Coronary artery (tissue), 2 donors: Measurements from ENCODE around the gene ADCY1.

Experiments used
- DNase-seq: peaks from one replicate; pipeline ENCODE4 v3.0.0-alpha.2; 2017; ENCODE audit warnings: low spot score
- H3K27ac ChIP-seq, 2 donors: fragments of 200-600 bp; sonication (generic); one replicate each; pipeline ENCODE4 v1.5.1; 2016 to 2019
- H3K4me3 ChIP-seq: fragments of 200-600 bp; sonication (generic); 2 replicates; pipeline ENCODE4 v1.5.1; 2016; ENCODE audit warnings: mild to moderate bottlenecking, moderate library complexity
- TF ChIP-seq, protein P1 (sequence below): fragments of 200-600 bp; sonication (generic); IDR thresholded peaks from one replicate; pipeline ENCODE4 v1.5.1; 2019; ENCODE audit warnings: antibody characterized with exemption

ADCY1 gene

DNA sequence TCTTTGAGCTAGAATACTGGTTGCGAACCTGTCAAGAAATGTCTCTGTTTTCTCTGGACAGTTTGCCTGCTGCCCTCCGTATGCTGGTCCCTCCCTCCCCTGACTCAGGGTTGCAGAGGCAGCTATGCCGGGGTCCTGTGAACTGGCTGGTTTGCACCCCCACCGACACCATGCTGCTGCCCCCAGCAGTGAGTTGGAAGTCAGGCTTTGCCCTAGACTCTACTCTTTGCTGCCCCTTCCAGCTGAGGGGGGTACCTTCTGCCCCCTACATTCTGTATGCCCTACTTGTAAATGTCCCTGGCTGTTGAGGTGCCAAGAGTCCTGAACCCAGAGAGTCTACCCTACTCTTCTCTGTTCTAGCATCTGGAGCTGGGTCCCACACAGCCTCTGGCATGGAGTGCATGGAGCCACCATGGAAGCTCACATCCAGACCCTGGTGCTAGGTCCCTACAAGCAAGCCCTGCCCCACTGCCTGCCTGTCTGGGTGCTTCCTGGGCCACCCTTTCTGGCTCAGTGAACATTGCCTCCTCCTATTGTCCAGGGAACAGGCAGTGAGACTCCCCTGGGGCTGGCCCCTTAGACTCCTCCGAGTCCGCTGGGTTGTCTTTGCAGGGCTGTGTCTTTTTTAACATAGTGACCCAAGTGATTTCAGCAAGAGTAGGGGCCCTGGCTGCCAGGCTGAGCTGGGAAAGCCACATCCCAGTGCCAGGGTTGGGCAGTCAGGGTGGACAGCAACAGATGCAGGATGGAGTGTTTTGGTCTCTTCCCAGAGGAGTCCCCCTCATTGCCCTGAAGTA lies 138.9 kb downstream of the ADCY1 start:
- no peak for DNase-seq
- no peak overlapping the region for H3K4me3 ChIP-seq
- TF ChIP-seq, protein P1, sequence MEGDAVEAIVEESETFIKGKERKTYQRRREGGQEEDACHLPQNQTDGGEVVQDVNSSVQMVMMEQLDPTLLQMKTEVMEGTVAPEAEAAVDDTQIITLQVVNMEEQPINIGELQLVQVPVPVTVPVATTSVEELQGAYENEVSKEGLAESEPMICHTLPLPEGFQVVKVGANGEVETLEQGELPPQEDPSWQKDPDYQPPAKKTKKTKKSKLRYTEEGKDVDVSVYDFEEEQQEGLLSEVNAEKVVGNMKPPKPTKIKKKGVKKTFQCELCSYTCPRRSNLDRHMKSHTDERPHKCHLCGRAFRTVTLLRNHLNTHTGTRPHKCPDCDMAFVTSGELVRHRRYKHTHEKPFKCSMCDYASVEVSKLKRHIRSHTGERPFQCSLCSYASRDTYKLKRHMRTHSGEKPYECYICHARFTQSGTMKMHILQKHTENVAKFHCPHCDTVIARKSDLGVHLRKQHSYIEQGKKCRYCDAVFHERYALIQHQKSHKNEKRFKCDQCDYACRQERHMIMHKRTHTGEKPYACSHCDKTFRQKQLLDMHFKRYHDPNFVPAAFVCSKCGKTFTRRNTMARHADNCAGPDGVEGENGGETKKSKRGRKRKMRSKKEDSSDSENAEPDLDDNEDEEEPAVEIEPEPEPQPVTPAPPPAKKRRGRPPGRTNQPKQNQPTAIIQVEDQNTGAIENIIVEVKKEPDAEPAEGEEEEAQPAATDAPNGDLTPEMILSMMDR = no peak
- no peak overlapping the region for H3K27ac ChIP-seq

DNA sequence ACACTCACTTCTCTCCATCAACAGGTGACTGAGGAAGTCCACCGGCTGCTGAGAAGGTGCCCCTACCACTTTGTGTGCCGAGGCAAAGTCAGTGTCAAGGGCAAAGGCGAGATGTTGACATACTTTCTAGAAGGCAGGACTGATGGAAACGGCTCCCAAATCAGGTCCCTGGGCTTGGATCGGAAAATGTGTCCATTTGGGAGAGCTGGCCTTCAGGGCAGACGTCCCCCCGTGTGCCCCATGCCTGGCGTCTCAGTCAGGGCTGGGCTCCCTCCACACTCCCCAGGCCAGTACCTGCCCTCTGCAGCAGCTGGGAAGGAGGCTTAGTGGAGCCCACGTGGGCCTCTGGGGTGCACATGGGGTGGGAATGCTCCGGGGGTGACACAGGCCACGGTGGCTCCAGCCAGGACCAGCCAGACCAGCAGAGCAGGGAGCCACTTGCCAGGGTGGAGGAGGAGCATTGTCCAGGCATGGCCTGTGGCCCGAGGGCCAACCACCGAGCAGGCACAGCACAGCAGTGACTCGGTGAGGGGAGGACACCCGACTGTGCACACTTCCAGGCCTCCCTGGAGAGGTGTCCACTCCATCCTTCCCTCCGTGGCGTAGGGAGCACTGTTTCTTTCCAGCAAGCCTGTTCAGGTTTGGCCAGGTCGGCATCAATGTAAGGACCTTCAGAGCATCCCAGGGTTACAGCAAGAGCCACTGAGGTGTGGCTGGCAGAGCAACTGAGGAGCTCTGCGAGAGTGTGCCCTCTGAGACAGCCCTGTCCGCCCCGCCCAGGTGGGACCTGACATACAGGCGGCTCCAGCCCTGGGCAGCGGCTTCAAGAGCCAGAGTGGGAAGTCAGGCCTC lies 139.7 kb downstream of the ADCY1 start:
- H3K27ac ChIP-seq = no peak overlapping the region
- TF ChIP-seq, protein P1 = no peak
- no peak overlapping the region for H3K4me3 ChIP-seq
- DNase-seq = peak; percentile 56

DNA sequence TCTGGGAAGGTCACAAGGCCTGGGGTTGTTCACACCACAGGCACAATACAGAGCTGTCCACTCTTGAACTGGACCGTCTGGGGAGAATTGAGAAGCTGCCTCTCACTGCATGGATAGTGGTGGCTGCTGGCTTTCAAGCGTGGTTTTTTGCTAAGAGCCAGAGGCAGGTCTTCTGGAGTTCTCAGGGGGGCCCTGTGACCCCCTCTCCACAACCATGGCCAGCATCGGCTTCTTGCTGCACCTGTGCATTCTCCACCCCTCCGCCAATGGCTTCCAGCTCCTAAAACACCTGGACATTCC lies 140.3 kb downstream of the ADCY1 start:
- Histone ChIP-seq H3K4me3 (no peak overlapping the region), H3K27ac (no peak overlapping the region)
- TF ChIP-seq, protein P1 = no peak
- DNase-seq = no peak

DNA sequence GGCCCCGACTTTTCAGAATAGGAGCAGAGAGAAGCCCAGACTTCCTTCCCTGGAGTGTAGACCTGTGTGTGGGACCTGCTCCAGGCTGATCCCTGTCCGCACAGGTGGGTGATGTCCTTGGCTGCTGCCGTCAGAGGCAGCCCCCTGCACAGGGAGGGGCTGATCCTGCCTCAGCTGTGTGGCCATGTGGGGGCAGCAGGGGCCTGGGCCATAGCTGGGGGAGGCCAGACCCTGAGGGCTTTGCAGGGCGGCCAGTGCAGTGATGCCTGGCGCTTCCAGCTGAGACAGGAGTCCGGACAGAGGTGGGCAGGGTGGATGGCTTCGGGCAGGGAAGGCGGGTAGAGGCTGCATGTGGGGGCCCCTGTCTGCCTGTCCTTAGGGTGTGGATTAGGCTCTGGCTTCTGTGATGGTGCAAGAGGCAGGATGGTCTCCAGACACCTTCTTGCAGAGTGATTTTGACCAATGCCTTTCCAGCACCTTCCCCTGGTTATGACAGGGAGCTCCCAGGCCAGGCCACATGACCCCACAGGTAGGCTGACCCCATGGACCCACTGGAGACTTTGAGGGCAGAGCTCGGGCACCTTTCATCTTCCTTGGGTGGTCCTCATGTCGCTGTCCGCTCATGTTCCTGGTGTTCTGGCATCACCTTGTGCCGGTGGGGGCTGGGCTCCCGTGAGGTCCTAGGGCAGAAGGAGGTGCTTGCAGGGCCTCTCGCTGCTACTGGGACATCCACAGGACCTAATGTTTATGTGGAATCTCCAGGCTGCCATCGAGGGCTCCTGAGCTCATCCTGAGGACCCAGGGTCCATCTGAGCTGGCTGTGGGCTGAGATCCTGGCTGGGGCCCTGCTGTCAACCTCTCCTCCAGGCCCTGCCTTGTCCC lies 141.5 kb downstream of the ADCY1 start:
- H3K27ac ChIP-seq = no peak overlapping the region
- H3K4me3 ChIP-seq = no peak overlapping the region
- TF ChIP-seq, protein P1 = no peak
- DNase-seq = peak; percentile 60

DNA sequence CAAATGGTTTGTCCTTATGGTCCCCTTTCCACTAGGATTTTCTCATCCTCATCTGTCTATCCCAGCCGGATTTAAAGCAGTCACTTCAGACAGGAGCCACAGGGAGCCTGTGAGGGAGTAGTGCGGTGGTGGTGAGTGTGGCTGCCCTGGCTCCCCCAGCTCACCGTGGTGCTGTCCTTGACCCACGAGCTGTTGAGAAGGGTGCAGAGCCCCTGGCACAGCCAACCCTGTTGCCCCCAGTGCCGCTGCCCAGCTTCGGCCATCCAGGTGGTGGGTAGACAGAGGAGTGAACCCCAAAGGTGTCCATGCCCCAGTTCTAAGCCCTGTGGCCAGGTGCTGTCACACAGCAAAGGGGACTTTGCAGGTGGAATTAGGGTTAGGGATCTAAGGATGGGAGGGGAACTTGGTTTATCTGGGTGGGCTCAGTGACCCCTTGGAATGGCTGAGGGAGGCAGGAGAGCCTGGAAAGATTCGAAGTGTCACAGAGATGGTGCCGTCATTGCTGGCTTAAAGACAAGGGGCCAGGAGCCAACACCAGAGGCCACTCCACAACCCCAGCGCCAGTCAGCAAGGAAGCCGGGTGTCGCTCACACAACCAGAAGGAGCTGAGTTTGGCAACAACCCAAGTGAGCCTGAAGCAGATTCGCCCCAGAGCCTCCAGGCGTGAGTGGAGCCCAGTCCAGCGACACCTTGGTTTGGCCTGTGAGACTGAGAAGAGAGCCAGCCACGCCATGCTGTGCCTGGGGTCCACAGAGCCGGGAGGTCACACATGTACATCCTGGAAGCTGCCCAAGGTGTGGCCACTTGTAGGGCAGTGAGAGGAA lies 142.4 kb downstream of the ADCY1 start:
- TF ChIP-seq, protein P1 = no peak
- DNase-seq = peak; percentile 55

DNA sequence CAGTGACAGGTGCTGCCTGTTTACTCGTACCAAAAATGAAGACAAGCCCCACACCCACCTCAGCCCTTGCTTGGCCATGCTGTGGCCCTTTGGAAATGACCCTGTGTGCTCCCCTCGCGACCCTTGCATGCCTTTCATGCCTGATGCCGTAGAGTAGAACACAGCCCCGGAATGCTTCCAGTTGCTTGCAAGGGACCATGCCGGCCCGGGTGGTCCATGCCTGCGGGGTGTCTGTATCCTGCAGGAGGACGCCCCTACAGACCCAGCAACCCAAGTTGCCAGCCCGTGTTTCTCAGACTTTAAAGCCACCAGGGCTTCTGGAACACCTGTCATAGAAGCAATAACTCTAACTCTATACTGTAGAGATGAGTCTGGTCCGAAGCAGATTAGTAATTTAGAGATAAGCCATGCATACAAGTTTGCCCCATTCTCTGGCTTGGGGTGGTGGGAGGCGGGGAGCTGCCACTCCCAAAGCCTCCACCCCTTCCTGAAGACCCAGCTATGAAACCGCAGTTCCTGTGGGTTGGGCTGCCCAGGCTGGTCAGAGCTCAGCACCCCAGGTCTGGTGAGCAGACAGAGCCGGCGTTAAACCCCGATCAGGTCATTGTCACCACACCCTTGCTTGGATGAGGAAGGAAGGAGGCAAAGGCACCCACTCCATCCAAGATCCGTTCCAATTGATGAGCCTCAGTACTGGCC lies 143.5 kb downstream of the ADCY1 start:
- peak; percentile 61 for DNase-seq
- no peak overlapping the region for H3K27ac ChIP-seq
- H3K4me3 ChIP-seq = no peak overlapping the region
- TF ChIP-seq, protein P1 = no peak

More for the DNA sequence above, 142.4 kb downstream of the ADCY1 start:
- Histone ChIP-seq H3K27ac (no peak overlapping the region), H3K4me3 (no peak overlapping the region)
